NCI-H524 (cell line): ENCODE measurements around the gene AGRN.

Experiments
- DNase-seq, 2 experiments: peaks; one replicate each; lab custom pipeline; 2025; lab: John Stamatoyannopoulos, UW

Gene AGRN

GRCh38 chr1:1081311-1082238 is 61.7 kb downstream of the AGRN start:
- DNase-seq, result no peak

GRCh38 chr1:1082239-1082775 is 62.4 kb downstream of the AGRN start:
- no peak for DNase-seq

GRCh38 chr1:1082776-1083415 is 63.0 kb downstream of the AGRN start:
- DNase-seq, result no peak

GRCh38 chr1:1083416-1084371 is 63.8 kb downstream of the AGRN start:
- DNase-seq, result no peak

- DNase-seq, result no peak
These were observed 64.7 kb downstream of the AGRN start for GRCh38 chr1:1084372-1085170.

- DNase-seq, result no peak
These were observed 65.4 kb downstream of the AGRN start for GRCh38 chr1:1085171-1085841.

GRCh38 chr1:1085911-1086841 is 66.3 kb downstream of the AGRN start:
- DNase-seq, result no peak

GRCh38 chr1:1086911-1087341 is 67.0 kb downstream of the AGRN start:
- no peak for DNase-seq

GRCh38 chr1:1087351-1088028 is 67.6 kb downstream of the AGRN start:
- DNase-seq, result no peak

GRCh38 chr1:1088029-1088800 is 68.3 kb downstream of the AGRN start:
- DNase-seq, result no peak

GRCh38 chr1:1088801-1089680 is 69.1 kb downstream of the AGRN start:
- no peak for DNase-seq

- DNase-seq, result no peak
These were observed 70.0 kb downstream of the AGRN start for GRCh38 chr1:1089731-1090423.

GRCh38 chr1:1090424-1091343 is 70.8 kb downstream of the AGRN start:
- no peak for DNase-seq

GRCh38 chr1:1091344-1092148 is 71.6 kb downstream of the AGRN start:
- no peak for DNase-seq
